ENCODE measurements around the gene PLAAT2. TPM values are rescaled to one million over a fixed set of nuclear protein-coding genes. Genes with fewer than 3 reads are reported as not detected.
A peak's percentile ranks its signal among the peaks of the same experiment; 100 is the strongest.
"Not testable (repeated sequence)": the region's sequence is repeated elsewhere in the genome, so short reads cannot be mapped to it uniquely, and the experiment has no call there.

The PLAAT2 gene
- total RNA-seq, 1 donor from 2014 or later: not detected

DNA sequence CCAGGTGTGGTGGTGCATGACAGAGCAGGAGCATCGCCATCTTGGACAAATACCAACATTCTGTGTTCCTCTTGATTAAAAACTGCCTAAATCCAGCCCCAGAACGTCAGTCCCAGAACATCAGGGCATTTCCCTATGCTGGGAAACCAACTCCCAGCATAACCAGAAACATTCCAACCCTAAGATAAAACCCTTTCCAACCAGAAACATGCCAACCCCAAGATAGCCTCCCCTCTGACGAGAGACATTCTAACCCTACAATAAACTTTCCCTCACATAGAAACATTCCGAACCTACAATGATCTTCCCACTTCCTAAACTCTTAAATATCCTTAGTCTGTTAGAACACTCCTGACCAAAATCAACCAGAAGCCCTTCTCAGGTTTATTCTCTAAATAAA, 15.0 kb downstream of the PLAAT2 start:
- no peak for DNase-seq

DNA sequence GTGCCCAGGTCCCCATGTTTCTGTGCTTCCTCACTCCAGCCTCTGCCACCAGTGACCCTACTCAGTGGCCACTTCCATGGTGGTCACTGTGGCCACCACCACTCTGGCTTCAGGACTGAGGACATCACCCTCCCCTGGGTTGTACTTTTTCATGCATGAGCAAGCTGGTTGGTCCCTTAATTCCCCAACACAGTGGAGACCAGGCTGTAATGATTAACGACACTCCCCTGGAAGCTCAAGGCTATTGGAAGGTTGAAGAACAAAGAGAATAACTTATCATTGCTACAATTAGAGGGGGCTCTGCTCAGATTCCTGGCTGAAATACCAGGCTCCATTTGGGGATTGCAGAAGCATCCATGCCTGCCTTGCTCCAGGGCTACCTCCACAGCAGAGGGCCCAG, 16.1 kb downstream of the PLAAT2 start:
- DNase-seq: no peak

DNA sequence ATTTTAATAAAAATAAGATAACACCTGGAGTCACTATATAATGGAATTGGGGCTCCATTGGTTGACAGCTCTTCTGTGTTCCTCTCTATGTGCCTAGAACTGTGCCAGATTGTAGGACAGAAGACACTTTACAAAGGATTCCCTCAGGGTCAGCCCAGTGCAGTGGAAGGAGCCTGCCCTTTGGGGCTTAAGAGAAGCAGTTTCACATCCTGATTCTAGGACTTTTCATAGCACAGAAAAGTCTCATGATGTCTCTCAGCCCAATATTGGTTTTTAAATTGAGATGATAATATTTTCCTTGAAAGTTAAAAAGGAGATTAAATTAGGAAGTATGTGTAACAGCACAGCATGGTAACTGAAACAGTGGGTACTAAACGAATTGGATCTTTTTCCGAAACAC, 19.5 kb downstream of the PLAAT2 start:
- no peak for DNase-seq

DNA sequence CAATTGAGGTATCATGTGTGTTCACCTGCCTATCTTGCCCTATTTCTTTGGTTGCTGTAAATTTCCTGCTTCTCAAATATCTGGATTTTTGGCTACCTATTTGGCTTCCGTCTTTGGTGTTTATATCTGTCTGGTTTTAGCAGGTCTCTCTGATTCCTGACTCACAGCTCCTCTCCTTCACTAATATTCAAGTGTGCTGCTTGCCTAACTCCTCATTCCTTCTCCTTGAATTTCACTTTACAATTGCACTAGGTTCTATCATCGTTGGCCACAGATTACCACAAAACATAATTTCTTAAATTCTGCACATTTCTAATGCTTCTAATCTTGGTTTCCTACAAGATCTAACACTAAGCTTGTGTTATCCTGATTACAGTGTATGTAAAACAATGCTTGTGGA, 20.7 kb downstream of the PLAAT2 start:
- DNase-seq: not testable (repeated sequence)

DNA sequence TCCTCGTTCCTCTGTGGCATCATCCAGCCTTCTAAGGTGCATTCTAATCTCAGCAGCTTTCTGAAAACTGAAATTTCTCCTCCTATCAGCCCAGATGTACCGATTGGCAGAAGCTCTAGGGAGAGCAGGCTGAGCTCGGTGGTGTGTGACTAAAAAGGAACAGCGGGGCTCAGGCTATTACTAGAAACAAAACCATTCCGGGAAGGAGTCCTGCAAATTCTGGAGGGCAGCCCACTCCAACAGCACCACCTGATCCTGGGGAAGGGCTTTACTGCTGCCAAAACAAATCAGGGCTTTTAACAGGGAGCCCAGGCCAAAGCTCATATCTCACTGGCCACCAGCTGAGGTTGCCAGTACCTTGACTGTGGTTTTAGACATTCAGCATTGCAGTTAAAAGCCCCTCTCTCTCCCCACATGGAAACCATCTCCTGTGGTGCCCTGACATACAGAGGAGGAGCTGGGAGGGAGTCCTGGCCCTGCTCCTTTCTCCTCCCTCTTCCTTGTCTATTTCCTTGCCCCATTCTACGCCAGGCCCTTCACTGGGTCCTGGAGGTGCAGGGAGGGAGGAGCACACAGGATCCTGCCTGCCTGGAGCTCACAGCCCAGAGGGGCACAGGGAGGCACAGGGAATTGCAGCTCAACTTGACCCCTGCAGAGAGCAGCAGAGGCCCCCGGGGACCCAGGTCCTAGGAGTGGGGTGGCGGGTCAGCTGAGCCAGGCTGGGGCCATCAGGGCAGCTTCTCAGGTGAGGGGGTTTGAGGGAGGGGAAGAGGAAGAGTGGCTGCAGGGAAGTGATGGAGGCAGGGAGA, 25.7 kb downstream of the PLAAT2 start:
- DNase-seq: peak; percentile 8

DNA sequence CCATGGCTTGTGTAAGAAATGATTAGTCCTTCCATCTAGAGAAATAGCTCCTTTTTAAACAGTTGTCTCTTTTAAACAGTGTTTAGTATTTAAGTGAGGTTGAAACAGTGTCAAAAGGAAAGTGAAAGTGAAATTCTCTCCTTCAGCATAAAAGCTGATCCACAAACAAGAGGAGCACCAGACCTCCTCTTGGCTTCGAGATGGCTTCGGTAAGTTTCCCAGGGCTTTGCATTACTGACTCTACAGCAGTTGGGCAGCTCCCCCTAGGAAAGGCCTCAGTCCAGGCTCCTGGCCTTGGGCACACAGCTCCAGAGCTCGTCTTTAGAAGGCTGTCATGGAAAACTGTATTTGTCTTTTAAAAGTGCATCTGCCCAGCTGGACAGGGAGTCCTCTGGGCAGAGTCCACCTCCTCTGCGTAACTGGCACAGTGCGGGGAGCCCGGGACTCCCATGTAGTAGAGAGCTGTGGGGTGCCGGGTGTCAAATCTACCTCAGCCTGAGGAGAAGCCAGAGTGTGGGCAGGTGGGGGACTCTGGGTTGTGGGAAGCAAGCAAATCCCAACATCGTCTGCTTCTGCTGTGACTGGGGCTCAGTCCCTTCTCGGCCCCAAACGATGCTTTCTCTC, 26.4 kb downstream of the PLAAT2 start, which contains the start of gene PLAAT4:
TSS of gene PLAAT4 (plus strand) at position 140 of the 624 bp plus-strand sequence. CDS start at position 201, 61 bp downstream.
- peak; percentile 49 for DNase-seq

DNA sequence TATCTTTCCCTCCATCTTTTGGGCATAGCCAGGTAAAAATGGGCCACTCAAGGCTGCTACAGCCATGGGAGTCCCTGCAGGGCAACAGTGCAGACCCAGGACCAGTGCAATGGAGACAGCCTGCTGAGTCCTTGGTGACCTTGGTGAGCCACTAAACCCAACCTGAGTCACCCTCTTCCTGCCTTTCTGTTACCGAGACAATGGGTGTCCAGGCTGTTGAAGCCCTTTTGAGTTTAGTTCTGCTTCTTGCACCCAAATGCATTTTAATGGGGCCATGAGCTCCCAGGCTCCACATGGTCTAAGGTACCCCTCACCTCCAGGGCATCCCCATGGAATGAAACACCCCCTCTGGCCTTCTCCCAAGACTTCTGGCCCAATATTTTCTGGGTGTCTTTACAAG, 27.4 kb downstream of the PLAAT2 start:
- peak; percentile 40 for DNase-seq

DNA sequence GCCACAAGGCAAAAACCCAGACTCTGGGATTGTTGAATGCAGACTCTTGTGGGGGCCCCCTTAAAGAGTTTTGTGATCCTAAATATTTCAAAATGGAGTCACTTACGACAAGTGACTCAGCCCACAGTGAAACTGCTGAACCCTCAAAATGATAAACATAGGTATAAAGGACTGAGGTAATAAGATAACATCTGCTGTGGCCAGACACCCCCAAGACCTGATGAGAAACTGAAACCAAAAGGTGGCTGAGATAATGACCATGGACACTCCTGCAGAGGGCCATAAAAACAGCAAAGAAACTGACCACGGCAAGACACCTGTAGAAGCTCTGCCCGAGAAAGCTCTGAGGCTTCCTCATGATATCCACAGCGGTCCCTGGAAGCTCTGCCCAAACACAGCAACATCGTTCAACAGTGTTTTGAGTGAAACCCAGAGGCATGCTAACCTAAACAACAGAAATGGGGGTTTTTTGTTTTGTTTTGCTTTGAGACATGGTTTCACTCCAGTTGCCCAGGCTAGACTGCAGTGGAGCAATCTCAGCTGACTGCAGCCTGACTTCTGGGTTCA, 28.2 kb downstream of the PLAAT2 start:
- DNase-seq: no peak

DNA sequence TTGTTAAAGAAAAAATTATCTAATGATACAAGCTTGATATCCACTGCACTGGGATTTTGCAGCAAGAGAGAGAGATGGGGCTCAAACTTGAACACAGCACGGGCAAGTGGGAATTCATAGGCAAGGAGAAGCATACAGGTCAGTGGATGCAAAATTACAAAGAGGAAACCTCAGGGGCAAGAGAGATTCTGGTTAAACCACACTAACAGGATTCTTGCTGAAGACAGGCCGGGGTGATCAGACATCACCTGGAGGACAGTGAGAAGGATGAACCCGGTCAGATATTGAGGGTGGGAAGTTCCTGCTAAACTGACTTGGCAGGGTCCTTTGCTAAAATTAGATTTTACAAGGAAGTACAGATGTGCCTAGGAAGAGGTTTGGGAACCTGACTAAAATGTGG, 29.1 kb downstream of the PLAAT2 start:
- DNase-seq: no peak

DNA sequence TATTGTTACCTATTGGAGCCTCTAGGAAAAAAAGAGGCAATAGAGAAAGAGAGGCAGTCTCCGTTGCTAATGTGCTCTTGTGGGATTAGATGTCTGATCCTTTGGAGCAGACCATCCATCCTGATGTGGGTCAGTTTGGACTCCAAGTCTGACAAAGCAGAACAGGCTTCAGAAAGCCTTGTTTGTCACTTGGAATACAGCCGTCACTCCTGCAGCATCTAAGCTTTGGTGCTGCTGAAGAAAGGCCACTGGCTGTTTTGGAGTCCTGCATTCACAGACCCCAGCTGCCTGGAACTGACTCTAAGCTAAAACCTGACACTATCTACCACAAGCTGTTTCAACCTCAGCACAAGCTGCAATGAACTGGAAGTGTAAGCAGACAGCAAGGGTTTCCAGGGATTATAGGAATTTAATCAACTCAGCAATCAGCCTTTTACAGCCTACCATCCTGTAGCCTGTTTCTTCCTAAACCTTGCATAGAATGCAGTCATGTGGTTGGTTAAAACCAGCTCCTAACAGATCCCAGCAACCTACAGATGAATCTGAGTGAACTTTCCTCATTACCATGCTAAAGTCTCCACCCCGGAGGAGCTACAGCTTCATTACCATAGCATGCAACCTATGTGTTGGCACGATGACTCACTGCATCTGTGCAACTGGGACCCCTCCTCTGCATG, 30.2 kb downstream of the PLAAT2 start:
- DNase-seq: no peak

DNA sequence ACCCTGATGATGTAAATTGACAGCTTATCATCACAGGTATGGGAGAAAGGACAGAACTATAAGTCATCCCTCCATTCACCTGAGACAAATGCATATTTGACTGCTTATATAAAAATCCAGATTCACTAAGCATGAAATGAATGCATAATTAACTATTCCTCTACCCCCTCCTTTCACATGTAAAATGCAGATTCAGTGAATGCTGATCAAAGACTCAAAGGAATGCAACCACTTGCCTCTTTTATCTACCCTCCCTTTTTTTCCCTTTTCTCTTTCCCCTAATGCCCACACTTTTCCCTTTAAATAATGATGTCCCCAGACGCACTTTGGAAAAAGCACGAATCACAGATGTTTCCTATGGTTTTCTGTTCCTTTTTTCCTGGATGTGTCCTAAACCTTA, 31.1 kb downstream of the PLAAT2 start:
- no peak for DNase-seq

DNA sequence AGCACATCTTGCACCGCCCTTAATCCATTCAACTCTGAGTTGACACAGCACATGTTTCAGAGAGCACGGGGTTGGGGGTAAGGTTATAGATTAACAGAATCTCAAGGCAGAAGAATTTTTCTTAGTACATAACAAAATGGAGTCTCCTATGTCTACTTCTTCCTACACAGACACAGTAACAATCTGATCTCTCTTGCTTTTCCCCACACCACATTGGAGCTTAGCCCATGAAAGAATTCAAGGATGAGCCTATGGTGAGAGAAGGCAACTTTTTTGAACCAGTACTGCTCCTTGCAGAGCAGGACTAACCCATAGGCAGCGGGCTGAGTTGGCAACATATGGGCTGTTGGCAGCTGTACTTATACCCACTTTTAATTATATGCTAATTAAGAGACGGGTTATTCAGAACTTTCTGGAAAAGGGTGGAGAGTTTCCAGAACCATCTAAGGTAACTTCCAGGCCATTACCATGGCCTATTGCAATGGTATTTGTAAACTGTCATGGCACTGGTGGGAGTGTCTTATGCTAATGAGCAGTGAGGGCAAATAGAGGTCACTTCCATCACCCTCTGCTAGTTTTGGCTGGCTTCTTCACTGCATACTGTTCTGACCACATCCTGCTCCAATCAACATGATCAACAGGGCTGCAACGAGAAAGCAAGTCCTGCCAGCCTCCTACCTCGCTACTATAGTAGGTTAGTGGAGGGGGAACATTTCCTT, 31.9 kb downstream of the PLAAT2 start:
- peak; percentile 35 for DNase-seq

DNA sequence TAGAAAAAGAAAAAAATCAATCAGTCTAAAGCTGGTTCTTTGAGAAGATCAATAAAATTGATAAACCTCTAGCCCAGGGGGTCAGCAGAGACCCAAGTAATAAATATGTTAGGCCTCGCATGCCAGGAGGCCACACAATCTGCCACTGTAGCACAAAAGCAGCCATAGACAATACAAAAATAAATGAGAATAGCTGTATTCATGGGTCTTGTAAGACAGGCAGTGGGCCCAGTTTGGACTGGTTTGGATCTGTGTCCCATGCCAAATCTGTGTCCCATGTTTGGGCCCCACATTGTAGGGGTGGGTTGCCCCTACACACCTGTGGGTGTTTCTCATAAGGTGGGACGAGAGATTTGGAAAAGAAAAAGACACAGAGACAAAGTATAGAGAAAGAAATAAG, 33.2 kb downstream of the PLAAT2 start:
- DNase-seq: no peak

DNA sequence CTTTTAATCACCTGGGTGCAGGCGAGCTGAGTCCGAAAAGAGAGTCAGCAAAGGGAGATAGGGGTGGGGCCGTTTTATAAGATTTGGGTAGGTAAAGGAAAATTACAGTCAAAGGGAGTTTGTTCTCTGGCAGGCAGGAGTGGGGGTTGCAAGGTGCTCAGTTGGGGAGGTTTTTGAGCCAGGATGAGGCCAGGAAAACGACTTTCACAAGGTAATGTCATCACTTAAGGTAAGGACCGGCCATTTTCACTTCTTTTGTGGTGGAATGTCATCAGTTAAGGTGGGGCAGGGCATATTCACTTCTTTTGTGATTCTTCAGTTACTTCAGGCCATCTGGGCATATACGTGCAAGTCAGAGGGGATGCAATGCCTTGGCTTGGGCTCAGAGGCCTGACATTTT, 33.8 kb downstream of the PLAAT2 start:
- DNase-seq: not testable (repeated sequence)

DNA sequence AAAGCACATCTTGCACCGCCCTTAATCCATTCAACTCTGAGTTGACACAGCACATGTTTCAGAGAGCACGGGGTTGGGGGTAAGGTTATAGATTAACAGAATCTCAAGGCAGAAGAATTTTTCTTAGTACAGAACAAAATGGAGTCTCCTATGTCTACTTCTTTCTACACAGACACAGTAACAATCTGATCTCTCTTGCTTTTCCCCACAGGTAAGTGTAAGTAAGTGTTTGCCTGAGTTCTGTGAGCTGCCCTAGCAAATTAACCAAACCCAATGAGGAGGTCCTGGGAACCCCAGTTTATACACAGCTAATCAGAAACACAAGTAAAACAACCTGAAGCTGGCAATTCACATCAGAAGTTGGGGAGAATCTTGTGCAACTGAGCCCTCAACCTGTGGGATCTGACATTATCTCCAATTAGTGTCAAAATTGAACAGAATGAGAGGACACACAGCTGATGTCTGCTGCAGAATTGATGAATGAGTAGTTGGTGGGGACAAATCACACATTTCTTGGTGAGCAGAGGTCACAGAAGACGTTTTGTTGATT, 34.4 kb downstream of the PLAAT2 start:
- DNase-seq: not testable (repeated sequence)

DNA sequence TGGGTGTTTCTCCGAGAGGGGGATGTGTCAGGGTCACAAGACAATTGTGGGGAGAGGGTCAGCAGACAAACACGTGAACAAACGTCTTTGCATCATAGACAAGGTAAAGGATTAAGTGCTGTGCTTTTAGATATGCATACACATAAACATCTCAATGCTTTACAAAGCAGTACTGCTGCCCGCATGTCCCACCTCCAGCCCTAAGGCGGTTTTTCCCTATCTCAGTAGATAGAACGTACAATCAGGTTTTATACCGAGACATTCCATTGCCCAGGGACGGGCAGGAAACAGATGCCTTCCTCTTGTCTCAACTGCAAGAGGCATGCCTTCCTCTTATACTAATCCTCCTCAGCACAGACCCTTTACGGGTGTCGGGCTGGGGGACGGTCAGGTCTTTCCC, 35.0 kb downstream of the PLAAT2 start:
- DNase-seq: not testable (repeated sequence)

DNA sequence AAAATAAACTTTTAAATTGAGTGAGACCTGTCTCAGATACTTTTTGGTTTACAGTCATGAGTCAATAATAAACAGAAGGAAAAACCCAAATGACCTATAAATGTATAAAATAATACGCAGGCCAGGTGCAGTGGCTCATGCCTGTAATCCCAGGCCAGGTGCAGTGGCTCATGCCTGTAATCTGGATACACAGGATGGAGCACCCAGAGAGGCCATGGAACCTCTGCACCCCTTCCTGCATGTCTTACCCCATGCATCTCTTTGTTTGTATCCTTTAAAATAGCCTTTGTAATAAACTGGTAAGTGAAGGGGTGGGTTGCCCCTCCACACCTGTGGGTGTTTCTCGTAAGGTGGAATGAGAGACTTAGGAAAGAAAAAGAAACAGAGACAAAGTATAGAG, 35.5 kb downstream of the PLAAT2 start:
- DNase-seq: no peak

DNA sequence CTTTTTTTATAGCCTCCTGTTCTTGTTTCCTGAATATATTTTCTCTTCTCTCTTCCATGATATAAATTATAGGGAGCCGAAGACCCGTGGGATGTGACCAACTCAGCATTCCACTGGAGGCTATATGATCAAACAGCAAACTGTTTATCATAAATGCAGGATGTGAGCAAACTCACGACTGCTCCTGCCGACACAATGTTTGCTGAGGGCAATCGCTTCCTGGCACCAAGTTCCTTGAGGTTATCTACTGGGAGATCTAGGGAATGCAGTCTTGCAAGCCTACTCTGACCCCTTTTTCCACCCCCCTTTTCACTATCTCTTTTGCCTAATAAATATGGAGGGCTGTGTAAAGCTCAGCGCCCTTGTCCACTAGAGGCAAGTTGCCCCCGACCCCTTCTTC, 40.0 kb downstream of the PLAAT2 start:
- no peak for DNase-seq

DNA sequence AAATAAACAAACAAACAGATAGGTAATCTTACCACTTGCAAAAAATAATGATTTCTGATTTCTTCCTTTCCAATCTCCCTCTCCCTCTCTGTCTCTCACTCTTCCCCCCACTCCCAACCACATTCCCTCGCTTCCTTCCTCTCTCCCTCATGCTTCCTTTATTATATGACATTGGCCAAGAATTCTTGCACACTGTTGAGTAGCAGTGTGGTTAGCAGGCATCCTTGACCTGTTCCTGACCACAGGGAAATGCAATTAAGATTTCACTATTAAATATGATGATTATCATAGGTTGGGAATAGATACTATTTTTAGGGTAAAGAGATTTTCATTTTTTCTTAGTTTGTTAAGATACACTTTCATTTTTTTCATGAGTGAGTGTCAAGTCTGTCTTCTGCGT, 41.3 kb downstream of the PLAAT2 start:
- DNase-seq: no peak

DNA sequence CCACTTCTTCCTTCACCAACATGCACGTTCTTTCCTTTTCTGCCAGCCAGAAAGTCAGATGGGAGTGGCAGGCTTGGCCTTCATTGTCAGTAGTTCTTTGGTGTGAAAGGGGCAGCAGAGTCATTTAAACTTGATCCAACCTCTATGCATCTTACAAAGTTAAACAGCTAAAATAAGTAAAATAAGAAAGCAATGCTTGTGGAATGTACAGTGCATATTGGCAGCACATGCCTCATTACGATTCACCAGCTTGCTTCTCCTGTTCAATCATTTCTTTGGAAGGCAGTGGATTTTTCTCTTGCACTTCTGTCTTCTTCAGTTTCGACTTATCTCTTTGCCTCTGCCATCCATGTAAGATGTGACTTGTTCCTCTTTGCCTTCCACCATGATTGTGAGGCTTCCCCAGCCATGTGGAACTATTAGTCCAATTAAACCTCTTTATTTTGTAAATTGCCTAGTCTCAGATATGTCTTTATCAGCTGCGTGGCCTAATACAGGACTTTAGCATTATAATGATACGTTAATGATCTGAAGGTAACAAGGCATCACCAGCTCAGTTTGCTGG, 42.5 kb downstream of the PLAAT2 start:
- no peak for DNase-seq

DNA sequence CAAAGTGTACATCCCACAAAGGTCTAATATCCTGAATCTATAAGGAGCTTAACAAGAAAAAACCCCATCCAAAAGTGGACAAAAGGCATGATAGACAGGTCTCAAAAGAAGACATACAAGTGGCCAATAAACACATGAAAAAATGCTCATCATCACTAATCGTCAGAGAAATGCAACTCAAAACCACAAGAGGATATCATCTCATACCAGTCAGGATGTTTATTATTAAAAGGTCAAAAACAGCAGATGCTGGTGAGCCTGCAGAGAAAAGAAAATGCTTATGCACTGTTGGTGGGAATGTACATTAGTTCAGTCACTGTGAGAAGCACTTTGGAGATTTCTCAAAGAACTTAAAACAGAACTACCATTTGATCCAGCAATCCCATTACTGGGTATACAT, 44.6 kb downstream of the PLAAT2 start:
- no peak for DNase-seq

DNA sequence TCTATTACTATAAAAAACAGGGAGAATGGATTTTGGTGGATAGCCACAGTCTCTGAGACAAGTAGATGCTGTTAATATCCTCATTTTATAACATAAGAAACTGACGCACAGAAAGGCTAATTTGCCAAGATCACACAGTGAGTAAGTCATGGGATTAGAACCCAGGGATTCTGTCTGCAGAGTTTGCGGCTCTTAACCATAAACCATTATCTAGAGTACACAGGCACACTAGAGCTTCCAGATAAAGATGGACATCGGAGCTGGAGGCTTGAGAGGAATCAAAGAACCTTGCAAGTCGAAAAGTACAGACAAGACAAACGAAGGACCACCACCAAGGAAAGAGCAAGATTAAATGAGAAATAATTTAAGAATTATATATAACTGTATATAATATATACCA, 46.0 kb downstream of the PLAAT2 start:
- DNase-seq: no peak
